GM18909 (cell line): ENCODE data around the gene SYNJ2.
A peak's percentile ranks its signal among the peaks of the same experiment; 100 is the strongest.
"Not testable (repeated sequence)": the region's sequence is repeated elsewhere in the genome, so short reads cannot be mapped to it uniquely, and the experiment has no call there.

Source experiments
- ATAC-seq: cut with Tn5 transposase; IDR thresholded peaks from one replicate; pipeline ENCODE4 v1.9.1; 2021; ENCODE audit warnings: mild to moderate bottlenecking; ENCODE audit not compliant: unreplicated experiment, poor library complexity

SYNJ2 gene, protein sequence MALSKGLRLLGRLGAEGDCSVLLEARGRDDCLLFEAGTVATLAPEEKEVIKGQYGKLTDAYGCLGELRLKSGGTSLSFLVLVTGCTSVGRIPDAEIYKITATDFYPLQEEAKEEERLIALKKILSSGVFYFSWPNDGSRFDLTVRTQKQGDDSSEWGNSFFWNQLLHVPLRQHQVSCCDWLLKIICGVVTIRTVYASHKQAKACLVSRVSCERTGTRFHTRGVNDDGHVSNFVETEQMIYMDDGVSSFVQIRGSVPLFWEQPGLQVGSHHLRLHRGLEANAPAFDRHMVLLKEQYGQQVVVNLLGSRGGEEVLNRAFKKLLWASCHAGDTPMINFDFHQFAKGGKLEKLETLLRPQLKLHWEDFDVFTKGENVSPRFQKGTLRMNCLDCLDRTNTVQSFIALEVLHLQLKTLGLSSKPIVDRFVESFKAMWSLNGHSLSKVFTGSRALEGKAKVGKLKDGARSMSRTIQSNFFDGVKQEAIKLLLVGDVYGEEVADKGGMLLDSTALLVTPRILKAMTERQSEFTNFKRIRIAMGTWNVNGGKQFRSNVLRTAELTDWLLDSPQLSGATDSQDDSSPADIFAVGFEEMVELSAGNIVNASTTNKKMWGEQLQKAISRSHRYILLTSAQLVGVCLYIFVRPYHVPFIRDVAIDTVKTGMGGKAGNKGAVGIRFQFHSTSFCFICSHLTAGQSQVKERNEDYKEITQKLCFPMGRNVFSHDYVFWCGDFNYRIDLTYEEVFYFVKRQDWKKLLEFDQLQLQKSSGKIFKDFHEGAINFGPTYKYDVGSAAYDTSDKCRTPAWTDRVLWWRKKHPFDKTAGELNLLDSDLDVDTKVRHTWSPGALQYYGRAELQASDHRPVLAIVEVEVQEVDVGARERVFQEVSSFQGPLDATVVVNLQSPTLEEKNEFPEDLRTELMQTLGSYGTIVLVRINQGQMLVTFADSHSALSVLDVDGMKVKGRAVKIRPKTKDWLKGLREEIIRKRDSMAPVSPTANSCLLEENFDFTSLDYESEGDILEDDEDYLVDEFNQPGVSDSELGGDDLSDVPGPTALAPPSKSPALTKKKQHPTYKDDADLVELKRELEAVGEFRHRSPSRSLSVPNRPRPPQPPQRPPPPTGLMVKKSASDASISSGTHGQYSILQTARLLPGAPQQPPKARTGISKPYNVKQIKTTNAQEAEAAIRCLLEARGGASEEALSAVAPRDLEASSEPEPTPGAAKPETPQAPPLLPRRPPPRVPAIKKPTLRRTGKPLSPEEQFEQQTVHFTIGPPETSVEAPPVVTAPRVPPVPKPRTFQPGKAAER (N-terminal part only)

DNA sequence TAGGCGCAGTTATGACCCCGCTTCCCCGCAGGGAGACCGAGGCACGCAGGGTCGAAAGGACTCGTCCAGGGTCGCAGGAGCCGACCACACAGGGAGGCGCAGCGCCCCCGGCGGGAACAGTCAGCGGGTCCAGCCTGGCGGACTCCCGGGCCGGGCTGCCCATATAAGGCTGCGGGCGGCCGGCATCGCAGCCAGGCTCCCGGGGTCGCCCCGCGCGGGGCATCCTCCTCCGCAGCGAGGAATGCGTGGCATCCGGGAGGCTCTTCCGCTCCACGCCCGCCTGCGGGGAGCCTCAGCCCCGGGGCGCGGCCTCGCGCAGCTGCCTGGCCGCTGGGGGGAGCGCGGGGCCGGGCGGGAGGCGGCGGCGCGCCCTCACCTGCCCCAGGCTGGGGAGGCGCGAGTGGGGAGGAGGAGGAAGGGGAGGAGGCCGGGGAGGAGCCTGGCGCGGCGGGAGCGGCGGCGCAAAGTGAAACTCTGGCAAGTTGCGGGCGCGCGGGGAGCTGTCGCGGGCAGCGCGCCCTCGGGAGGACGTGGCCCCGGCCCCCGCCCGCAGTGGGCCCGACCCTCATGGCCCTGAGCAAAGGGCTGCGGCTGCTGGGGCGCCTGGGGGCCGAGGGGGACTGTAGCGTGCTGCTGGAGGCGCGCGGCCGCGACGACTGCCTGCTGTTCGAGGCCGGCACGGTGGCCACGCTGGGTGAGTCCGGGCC lies at the start of gene SYNJ2:
TSS of gene SYNJ2 (plus strand) at position 469 of the 707 bp plus-strand sequence. CDS start at position 568, 99 bp downstream.
- peak; percentile 78 for ATAC-seq

GRCh38 chr6:157935786-157936185 lies 45.9 kb upstream of the SYNJ2 start:
- ATAC-seq = no peak

- ATAC-seq = no peak
Measured at GRCh38 chr6:157937318-157937717, 44.3 kb upstream of the SYNJ2 start.

- ATAC-seq = no peak
Measured at GRCh38 chr6:157937916-157938315, 43.7 kb upstream of the SYNJ2 start.

DNA sequence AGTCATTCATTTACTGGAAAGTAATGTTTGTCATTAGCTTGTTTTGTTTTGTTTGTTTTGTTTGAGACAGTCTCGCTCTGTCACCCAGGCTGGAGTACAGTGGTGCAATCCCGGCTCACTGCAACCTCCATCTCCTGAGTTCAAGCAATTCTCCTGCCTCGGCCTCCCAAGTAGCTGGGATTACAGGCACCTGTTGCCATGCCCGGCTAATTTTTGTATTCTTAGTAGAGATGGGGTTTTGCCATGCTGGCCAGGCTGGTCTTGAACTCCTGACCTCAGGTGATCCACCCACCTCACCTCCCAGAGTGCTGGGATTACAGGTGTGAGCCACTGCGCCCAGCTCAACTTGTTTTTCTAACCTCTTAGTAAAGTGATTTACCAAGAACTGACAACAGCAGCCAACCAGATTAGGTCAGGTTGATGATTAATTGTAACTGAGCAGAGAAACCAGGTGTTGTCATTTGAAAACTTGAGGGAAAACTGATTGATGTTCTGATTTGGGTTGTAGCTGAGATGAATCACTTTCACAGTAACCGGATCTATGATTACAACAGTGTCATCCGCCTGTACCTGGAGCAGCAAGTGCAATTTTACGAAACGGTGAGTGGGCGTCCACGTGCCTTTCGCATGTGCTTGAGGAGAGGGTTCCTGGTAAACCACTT lies 41.2 kb upstream of the SYNJ2 start:
- ATAC-seq = not testable (repeated sequence)

- no peak for ATAC-seq
Measured at GRCh38 chr6:157941101-157941863, 40.4 kb upstream of the SYNJ2 start.

DNA sequence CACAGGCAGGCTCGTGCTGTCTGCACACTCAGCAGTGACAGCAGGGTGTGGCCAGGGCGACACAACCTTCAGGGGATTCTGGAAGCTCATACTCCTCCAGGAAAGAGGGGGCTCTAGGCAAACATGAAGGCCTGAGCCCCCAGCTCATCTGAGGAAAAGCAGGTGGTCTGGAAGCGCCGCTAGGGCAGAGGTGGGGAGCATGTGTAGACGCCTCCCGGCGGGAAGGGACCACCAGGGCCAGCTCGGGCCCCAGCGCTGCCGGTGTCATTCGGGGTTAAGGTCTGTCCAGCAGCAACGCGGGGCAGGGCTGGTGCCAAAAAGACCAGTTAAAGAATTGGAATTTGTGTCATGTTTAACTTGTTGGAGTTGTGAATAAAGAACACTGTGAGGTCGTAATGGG lies 39.3 kb upstream of the SYNJ2 start:
- no peak for ATAC-seq

DNA sequence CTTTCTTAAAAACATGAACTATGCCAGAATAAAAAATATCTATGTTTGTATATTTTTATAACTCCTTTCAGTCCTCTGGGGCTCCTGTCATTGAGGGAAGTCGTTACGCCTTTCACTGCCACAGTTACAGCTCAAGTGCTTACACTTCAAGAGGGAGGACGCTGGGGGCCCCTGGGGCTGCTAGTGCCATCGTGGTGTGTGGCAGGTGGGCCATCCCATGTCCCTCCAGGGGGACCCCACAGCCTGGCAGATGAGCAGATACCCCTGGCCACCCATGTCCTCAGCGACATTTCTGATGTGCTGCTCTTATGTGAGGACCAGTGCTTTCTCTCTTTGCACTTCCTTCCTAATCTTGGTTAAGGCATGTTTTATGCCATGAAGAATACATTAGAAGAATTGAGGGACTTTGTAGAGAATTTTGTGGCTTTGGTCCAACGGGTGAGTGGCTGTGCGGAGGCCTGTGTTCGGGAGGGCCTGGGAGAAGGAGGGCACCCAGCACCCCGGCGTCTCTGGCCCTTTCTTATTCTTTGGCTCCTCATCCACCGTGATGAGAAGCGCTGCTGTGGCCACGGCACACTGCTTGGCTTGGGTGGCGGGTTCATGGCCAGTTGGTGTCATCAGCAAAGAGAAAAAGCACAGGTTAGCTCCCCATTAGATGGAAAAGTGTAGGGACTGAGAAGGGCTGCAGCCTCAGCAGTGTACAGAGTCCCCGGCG lies 38.3 kb upstream of the SYNJ2 start:
- no peak for ATAC-seq

DNA sequence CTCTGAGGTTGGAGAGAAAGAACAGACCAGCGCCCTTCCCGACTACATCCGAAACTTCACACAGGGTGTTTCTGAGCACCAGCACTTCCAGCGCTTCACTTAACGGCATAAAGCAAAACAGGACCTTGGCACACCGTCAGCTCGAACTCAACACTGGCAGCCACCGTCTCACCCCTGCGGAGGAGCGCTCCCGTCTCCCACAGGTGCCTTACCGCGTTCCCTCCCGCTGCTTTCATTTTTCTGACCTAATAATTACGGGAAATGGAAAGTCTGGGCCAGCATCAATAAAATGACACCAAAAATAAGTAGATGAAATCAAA lies 37.7 kb upstream of the SYNJ2 start:
- no peak for ATAC-seq

- ATAC-seq = no peak
Measured at GRCh38 chr6:157944983-157945931, 36.4 kb upstream of the SYNJ2 start.

DNA sequence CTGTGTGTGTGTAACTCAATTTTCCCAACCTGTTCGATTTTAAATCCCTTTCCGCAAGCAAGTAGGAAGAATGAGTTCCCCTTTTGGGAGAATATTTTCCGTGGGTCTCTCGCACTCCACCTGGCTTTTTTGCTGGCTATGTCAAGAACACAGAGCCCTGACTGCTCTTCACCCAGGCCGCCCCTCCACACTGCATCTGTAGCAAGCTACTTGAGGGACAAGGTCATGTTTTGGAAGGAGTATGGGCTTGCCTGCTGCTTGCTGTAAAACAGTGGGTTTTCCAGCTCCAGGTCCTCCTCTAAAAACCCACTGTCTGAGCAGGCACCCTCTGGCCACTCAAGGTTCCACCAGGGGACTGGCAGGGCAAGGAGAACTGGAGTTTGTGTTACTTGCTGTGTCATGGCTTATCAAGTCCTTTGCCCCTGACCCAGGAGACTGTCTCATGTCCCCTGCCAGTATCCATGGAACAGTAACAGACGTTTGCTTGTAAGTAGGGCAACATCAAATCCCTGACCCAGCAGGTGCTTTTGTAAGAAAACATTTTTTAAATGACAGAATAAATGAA lies 35.5 kb upstream of the SYNJ2 start:
- ATAC-seq = no peak

DNA sequence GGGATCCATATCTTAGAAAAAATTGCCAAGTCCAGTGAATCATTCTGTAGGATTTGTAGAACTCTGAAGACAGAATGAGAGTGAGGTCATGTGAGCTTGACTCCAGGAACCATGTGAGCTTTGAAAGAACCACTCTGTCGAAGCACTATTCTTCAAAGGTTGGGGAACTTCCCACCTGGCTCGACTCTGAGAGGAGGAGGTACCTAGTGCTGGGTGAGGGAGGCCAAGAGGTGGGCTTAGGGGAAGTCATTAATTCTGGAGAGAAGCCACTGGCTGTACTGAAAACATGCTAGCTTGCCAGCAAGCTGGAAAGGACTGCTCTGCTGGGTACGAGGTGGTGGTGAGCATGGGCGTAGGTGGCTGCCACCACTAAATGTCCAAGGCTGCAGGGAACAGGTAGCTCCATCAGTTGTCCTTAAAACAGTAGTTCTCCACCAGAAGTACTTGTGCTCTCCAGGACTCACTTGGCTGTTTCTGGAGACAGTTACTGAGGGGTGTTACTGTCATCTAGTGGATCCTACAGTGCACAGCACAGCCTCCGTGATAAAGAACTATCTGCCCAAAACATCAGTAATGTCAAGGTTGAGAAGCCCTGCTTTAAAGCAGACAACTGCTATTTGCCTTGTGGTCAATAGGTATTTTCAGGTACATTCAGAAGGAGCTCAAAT lies 34.7 kb upstream of the SYNJ2 start:
- ATAC-seq = no peak

DNA sequence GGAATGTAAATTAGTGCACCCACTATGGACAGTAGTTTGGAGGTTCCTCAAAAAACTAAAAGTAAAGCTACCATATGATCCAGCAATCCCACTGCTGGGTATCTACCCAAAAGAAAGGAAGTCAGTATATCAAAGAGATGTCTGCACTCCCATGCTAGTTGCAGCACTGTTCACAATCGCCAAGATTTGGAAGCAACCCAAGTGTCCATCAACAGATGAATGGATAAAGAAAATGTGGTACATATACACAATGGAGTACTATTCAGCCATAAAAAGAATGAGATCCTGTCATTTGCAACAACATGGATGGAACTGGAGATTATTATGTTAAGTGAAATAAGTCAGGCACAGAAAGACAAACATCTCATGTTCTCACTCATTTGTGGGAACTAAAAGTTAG lies 30.8 kb upstream of the SYNJ2 start:
- ATAC-seq = not testable (repeated sequence)

DNA sequence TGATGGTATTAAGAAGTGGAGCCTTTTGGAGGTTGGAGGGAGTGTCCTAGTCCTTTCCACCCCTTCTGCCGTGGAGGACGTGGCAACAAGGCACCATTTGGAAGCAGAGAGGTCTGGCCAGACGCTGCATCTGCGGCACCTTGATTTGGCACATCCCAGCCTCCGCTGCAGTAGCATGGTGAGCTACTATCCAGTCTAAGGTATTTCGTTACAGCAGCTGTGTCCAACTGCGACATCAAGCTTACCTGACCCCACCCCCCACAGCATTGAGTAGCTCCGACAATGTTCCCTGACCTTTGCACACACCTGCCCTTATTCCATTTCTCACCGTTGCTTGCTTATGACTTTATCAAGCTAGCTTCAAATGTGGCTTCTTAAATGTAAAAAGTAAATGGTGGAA lies 29.8 kb upstream of the SYNJ2 start:
- no peak for ATAC-seq

- ATAC-seq = no peak
Measured at GRCh38 chr6:157952861-157953351, 28.8 kb upstream of the SYNJ2 start.

DNA sequence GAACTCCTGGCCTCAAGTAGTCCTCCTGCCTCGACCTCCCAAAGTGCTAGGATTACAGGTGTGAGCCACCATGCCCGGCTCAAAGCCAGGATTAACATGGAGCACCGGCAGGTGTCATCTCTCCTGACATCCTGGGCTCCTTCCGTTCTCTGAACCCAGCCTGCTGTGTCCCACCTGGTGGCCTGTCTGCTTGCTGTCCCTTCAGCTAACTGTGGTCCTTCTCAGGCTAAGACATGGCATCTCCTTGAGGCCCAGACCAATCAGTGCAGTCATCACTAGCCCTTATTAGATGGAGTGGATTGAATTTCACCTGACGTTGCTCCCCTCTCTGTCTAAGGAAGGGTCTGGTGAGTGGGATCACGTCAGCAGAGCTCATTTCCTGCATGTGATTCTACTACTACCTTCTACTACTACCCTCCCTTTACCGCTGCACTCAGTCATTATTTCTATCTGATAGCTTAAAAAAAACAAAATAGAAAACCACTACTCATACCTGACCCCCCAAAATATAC lies 28.0 kb upstream of the SYNJ2 start:
- ATAC-seq = no peak
